Thyroid gland (tissue), 4 donors: Measurements from ENCODE around the gene PHLDB3. TPM values are rescaled to one million over a fixed set of nuclear protein-coding genes. Genes with fewer than 3 reads are reported as not detected.

Source experiments
- DNase-seq, 2 donors: peaks; one replicate each; pipeline ENCODE4 v3.0.0-alpha.2; 2019
- H3K27ac ChIP-seq, 3 donors: fragments of 200-600 bp; sonication (generic); 1 replicate in 2 of 3; 2 replicates in 1 of 3; pipeline ENCODE4 v1.5.1; 2016 to 2019; ENCODE audit warnings: mild to moderate bottlenecking in 1 of 3, moderate library complexity in 1 of 3
- H3K27me3 ChIP-seq: fragments of 200-600 bp; sonication (generic); one replicate; pipeline ENCODE4 v1.5.1; 2019
- H3K36me3 ChIP-seq, 2 donors: fragments of 200-600 bp; sonication (generic); one replicate each; pipeline ENCODE4 v1.5.1; 2016 to 2019
- H3K4me1 ChIP-seq, 2 donors: fragments of 200-600 bp; sonication (generic); one replicate each; pipeline ENCODE4 v1.5.1; 2017 to 2019
- H3K4me3 ChIP-seq, 3 donors: fragments of 200-600 bp; sonication (generic); replicated peaks in 1 of 3; 1 replicate in 2 of 3; 2 replicates in 1 of 3; pipeline ENCODE4 v1.5.1; 2016; ENCODE audit warnings: mild to moderate bottlenecking in 1 of 3
- H3K9me3 ChIP-seq: fragments of 200-600 bp; sonication (generic); one replicate; pipeline ENCODE4 v1.5.1; 2017
- CTCF ChIP-seq, 6 experiments: fragments of 200-600 bp in 3 of 6; fragments of 450-650 bp in 3 of 6; sonication (generic) in 3 of 6; IDR thresholded peaks; one replicate each; pipeline ENCODE4 v1.5.1; 2016 to 2019; ENCODE audit warnings: antibody characterized with exemption in 6 of 6, mild to moderate bottlenecking in 2 of 6, inconsistent platforms in 1 of 6, moderate library complexity in 1 of 6
- POLR2A ChIP-seq, 2 donors: fragments of 450-650 bp; IDR thresholded peaks; one replicate each; pipeline ENCODE4 v1.6.1; 2017; ENCODE audit warnings: antibody characterized with exemption in 2 of 2, mild to moderate bottlenecking in 2 of 2, moderate library complexity in 1 of 2
- whole genome bisulfite sequencing, 2 donors: methylation state at CpG; one replicate each; pipeline ENCODE4 v1.1.5; 2017; 5-methylcytosine and 5-hydroxymethylcytosine counted together
- intact Hi-C: fragments of 100-400 bp; cut with DNase I; formaldehyde crosslinking; loops from one replicate; pipeline ENCODE4 v1.15.1; 2023
- total RNA-seq, 4 donors: library from RNA; depleted of rRNA; stranded (reverse); fragments of >200 nt; gene quantifications; one replicate each; pipeline ENCODE4 v1.2.3, GENCODE V29; 2016

Gene PHLDB3
- total RNA-seq, 4 donors from 2014 or later: 4.4 to 19.6 (median 7.4) TPM

- H3K27ac ChIP-seq: no peak overlapping the region
- H3K27me3 ChIP-seq: no peaks in the 10 kb centered on the region
- no peaks in the 10 kb centered on the region for H3K9me3 ChIP-seq
- no peak overlapping the region for H3K4me3 ChIP-seq
- H3K4me1 ChIP-seq: peaks cover 0 to 7% of the 10 kb centered on the region in 2 donors
- intact Hi-C loops: no loop called here
- TF ChIP-seq POLR2A (IDR thresholded peaks at IDR 0.05) (no peak), CTCF (IDR thresholded peaks at IDR 0.05) (no peak)
- DNase-seq: no peak
- H3K36me3 ChIP-seq: no peaks in the 10 kb centered on the region
Measured at GRCh38 chr19:43476606-43477005, 27.9 kb downstream of the PHLDB3 start.

- no peaks in the 10 kb centered on the region for H3K27me3 ChIP-seq
- peak; percentile 87 to 90 for DNase-seq
- H3K9me3 ChIP-seq: no peaks in the 10 kb centered on the region
- intact Hi-C loops: no loop called here
- no peaks in the 10 kb centered on the region for H3K36me3 ChIP-seq
- H3K4me3 ChIP-seq: peak overlapping the region in 1 of 3 donors; percentile 20
- 9 to 11% methylated on average over 36 to 38 of the region's 46 CpGs for WGBS, 2 donors
- H3K27ac ChIP-seq: peak overlapping the region in 2 of 3 donors; percentile 3 to 55
- TF ChIP-seq POLR2A (IDR thresholded peaks at IDR 0.05): peak in 1 of 2 donors; percentile 50
- no peak for TF ChIP-seq CTCF (IDR thresholded peaks at IDR 0.05)
- peaks cover 0 to 7% of the 10 kb centered on the region in 2 donors for H3K4me1 ChIP-seq
Measured at GRCh38 chr19:43474986-43475705, 29.4 kb downstream of the PHLDB3 start.

GRCh38 chr19:43474487-43474886, 30.1 kb downstream of the PHLDB3 start:
- H3K27me3 ChIP-seq: no peaks in the 10 kb centered on the region
- intact Hi-C loops: no loop called here
- TF ChIP-seq POLR2A (IDR thresholded peaks at IDR 0.05) (no peak), CTCF (IDR thresholded peaks at IDR 0.05) (no peak)

GRCh38 chr19:43471091-43471490, 33.5 kb downstream of the PHLDB3 start:
- Histone ChIP-seq H3K36me3 (no peaks in the 10 kb centered on the region), H3K4me3 (no peak overlapping the region), H3K27ac (no peak overlapping the region), H3K27me3 (no peaks in the 10 kb centered on the region), H3K9me3 (no peaks in the 10 kb centered on the region), H3K4me1 (peaks cover 0 to 7% of the 10 kb centered on the region in 2 donors)
- WGBS, 2 donors: 71 to 78% methylated on average over 4 to 5 of the region's 5 CpGs
- no peak for DNase-seq
- TF ChIP-seq POLR2A (IDR thresholded peaks at IDR 0.05) (no peak), CTCF (IDR thresholded peaks at IDR 0.05) (no peak)
- intact Hi-C loops: no loop called here

More at GRCh38 chr19:43474487-43474886, 30.1 kb downstream of the PHLDB3 start:
- no peak overlapping the region for H3K4me3 ChIP-seq
- no peak for DNase-seq
- no peaks in the 10 kb centered on the region for H3K9me3 ChIP-seq
- H3K27ac ChIP-seq: peak overlapping the region in 2 of 3 donors; percentile 3 to 55
- no peaks in the 10 kb centered on the region for H3K36me3 ChIP-seq
- peaks cover 0 to 7% of the 10 kb centered on the region in 2 donors for H3K4me1 ChIP-seq
- WGBS, 2 donors: 84 to 85% methylated on average over 4 of the region's 4 CpGs

GRCh38 chr19:43470288-43470687, 34.3 kb downstream of the PHLDB3 start:
- Histone ChIP-seq H3K27me3 (no peaks in the 10 kb centered on the region), H3K4me3 (no peak overlapping the region), H3K27ac (no peak overlapping the region), H3K36me3 (no peaks in the 10 kb centered on the region), H3K9me3 (no peaks in the 10 kb centered on the region), H3K4me1 (peaks cover 0 to 7% of the 10 kb centered on the region in 2 donors)
- intact Hi-C loops: no loop called here
- WGBS, 2 donors: 56 to 57% methylated on average over 10 of the region's 10 CpGs
- TF ChIP-seq CTCF (IDR thresholded peaks at IDR 0.05) (no peak), POLR2A (IDR thresholded peaks at IDR 0.05) (no peak)
- no peak for DNase-seq
